ENCODE measurements around the gene CKLF. TPM values are rescaled to one million over a fixed set of nuclear protein-coding genes. Genes with fewer than 3 reads are reported as not detected.

Gene CKLF
- total RNA-seq, 1 experiment from 2014 or later = 47.9 TPM

- no peaks in the 10 kb centered on the region for H3K9me2 ChIP-seq (replicated peaks; ENCODE audit: low read length)
- H3K9me3 ChIP-seq (ENCODE audit: low read length) = no peaks in the 10 kb centered on the region
- CTCF ChIA-PET = no interaction called here
- no peaks in the 10 kb centered on the region for H3K27me3 ChIP-seq (ENCODE audit: low read length)
- H3K36me3 ChIP-seq (ENCODE audit: low read depth, low read length) = no peaks in the 10 kb centered on the region
- intact Hi-C loops (cut with micrococcal nuclease) = no loop called here
- H3F3A ChIP-seq (ENCODE audit: low read length, unreplicated experiment) = no peaks in the 10 kb centered on the region
- no peak overlapping the region for H3K27ac ChIP-seq (ENCODE audit: low read length)
- no peak overlapping the region for H2AFZ ChIP-seq (ENCODE audit: low read length)
- TF ChIP-seq CTCF (conservative IDR thresholded peaks at IDR 0.05; ENCODE audit: low read depth, low read length) (no peak), EZH2 (IDR thresholded peaks at IDR 0.05; ENCODE audit: low read length, unreplicated experiment) (no peak), EZH2phosphoT487 (IDR thresholded peaks at IDR 0.05; ENCODE audit: borderline replicate concordance, low read length) (no peak)
- H3K4me1 ChIP-seq (ENCODE audit: insufficient read depth, low read length) = no peaks in the 10 kb centered on the region
- no peaks in the 10 kb centered on the region for H4K20me1 ChIP-seq (ENCODE audit: low read length)
- POLR2A ChIA-PET (ENCODE audit: unreplicated experiment) = interaction anchor here (0.5 kb wide), 1 partner anchor 25 kb away, joined by 3 read pairs; no protein-coding TSS in a partner anchor
- DNase-seq (no peak), ATAC-seq (no peak)
- no peak overlapping the region for H3K4me2 ChIP-seq (ENCODE audit: low read length)
- H3K9ac ChIP-seq (ENCODE audit: low read length) = no peak overlapping the region
- no TSS peak for BruUV-seq (replicated peaks)
- H3K4me3 ChIP-seq (ENCODE audit: low read length) = no peak overlapping the region
- no peaks in the 10 kb centered on the region for H3K79me2 ChIP-seq (ENCODE audit: low read length)
These were observed 15.9 kb upstream of the CKLF start for GRCh38 chr16:66536525-66536924.

- no peak for ATAC-seq
- no peak overlapping the region for H3K4me3 ChIP-seq (ENCODE audit: low read length)
- no peaks in the 10 kb centered on the region for H3K9me3 ChIP-seq (ENCODE audit: low read length)
- H3K9ac ChIP-seq (ENCODE audit: low read length) = no peak overlapping the region
- H4K20me1 ChIP-seq (ENCODE audit: low read length) = no peaks in the 10 kb centered on the region
- H3F3A ChIP-seq (ENCODE audit: low read length, unreplicated experiment) = no peaks in the 10 kb centered on the region
- BruUV-seq (replicated peaks) = no TSS peak
- no peaks in the 10 kb centered on the region for H3K36me3 ChIP-seq (ENCODE audit: low read depth, low read length)
- H3K79me2 ChIP-seq (ENCODE audit: low read length) = no peaks in the 10 kb centered on the region
- TF ChIP-seq EZH2phosphoT487 (IDR thresholded peaks at IDR 0.05; ENCODE audit: borderline replicate concordance, low read length) (no peak), CTCF (conservative IDR thresholded peaks at IDR 0.05; ENCODE audit: low read depth, low read length) (no peak), EZH2 (IDR thresholded peaks at IDR 0.05; ENCODE audit: low read length, unreplicated experiment) (no peak)
- H3K27me3 ChIP-seq (ENCODE audit: low read length) = no peaks in the 10 kb centered on the region
- H3K9me2 ChIP-seq (replicated peaks; ENCODE audit: low read length) = no peaks in the 10 kb centered on the region
- H3K27ac ChIP-seq (ENCODE audit: low read length) = no peak overlapping the region
- ChIA-PET CTCF (no interaction called here), POLR2A (ENCODE audit: unreplicated experiment) (no interaction called here)
- H3K4me1 ChIP-seq (ENCODE audit: insufficient read depth, low read length) = no peaks in the 10 kb centered on the region
- intact Hi-C loops (cut with micrococcal nuclease) = no loop called here
- H2AFZ ChIP-seq (ENCODE audit: low read length) = no peak overlapping the region
- no peak overlapping the region for H3K4me2 ChIP-seq (ENCODE audit: low read length)
- DNase-seq = no peak
These were observed 15.1 kb upstream of the CKLF start for GRCh38 chr16:66537236-66537635.

GRCh38 chr16:66538910-66539309, 13.5 kb upstream of the CKLF start:
- H3K9ac ChIP-seq (ENCODE audit: low read length) = no peak overlapping the region
- DNase-seq = no peak
- H3K27me3 ChIP-seq (ENCODE audit: low read length) = no peaks in the 10 kb centered on the region
- intact Hi-C loops (cut with micrococcal nuclease) = no loop called here
- no peaks in the 10 kb centered on the region for H3K4me1 ChIP-seq (ENCODE audit: insufficient read depth, low read length)
- no peak overlapping the region for H3K4me3 ChIP-seq (ENCODE audit: low read length)
- H4K20me1 ChIP-seq (ENCODE audit: low read length) = no peaks in the 10 kb centered on the region
- no peaks in the 10 kb centered on the region for H3F3A ChIP-seq (ENCODE audit: low read length, unreplicated experiment)
- ChIA-PET POLR2A (ENCODE audit: unreplicated experiment) (no interaction called here), CTCF (interaction anchor here (0.6 kb wide), 1 partner anchor 11 kb away, joined by 7 read pairs; the partner anchor contains the start of gene TK2)
- ATAC-seq = no peak
- H3K9me3 ChIP-seq (ENCODE audit: low read length) = no peaks in the 10 kb centered on the region
- H3K36me3 ChIP-seq (ENCODE audit: low read depth, low read length) = no peaks in the 10 kb centered on the region
- BruUV-seq (replicated peaks) = no TSS peak
- H3K4me2 ChIP-seq (ENCODE audit: low read length) = no peak overlapping the region
- no peak overlapping the region for H2AFZ ChIP-seq (ENCODE audit: low read length)
- no peaks in the 10 kb centered on the region for H3K79me2 ChIP-seq (ENCODE audit: low read length)
- H3K27ac ChIP-seq (ENCODE audit: low read length) = no peak overlapping the region
- TF ChIP-seq EZH2 (IDR thresholded peaks at IDR 0.05; ENCODE audit: low read length, unreplicated experiment) (no peak), EZH2phosphoT487 (IDR thresholded peaks at IDR 0.05; ENCODE audit: borderline replicate concordance, low read length) (no peak), CTCF (conservative IDR thresholded peaks at IDR 0.05; ENCODE audit: low read depth, low read length) (no peak)
- H3K9me2 ChIP-seq (replicated peaks; ENCODE audit: low read length) = no peaks in the 10 kb centered on the region
